Activated CD4-positive, alpha-beta T cell treated with anti-CD3 and anti-CD28 coated beads, Interleukin-2, amount 10 ng/mL, durations not matched to agents 7 days and 5 days (primary cell): ENCODE measurements around the gene AMPD3. TPM values are rescaled to one million over a fixed set of nuclear protein-coding genes. Genes with fewer than 3 reads are reported as not detected.
"Not testable (repeated sequence)": the region's sequence is repeated elsewhere in the genome, so short reads cannot be mapped to it uniquely, and the experiment has no call there.

Source experiments
- CTCF ChIA-PET: fragments of 350-600 bp; sonication (Branson Sonifier 250); formaldehyde crosslinking; loops from one replicate; lab custom pipeline; 2021; ENCODE audit warnings: antibody characterized with exemption; lab: Charles Lee
- POLR2A ChIA-PET: fragments of 350-600 bp; sonication (Branson Sonifier 250); formaldehyde crosslinking; loops from one replicate; lab custom pipeline; 2021; ENCODE audit warnings: antibody characterized with exemption; lab: Charles Lee
- DNase-seq: peaks from one replicate; pipeline ENCODE4 v3.0.0-alpha.2; 2020
- H3K27ac Mint-ChIP-seq: one replicate; pipeline ENCODE4 v1.8.0; 2021; ENCODE audit warnings: mild to moderate bottlenecking, moderate library complexity, mixed read lengths
- H3K27me3 Mint-ChIP-seq: one replicate; pipeline ENCODE4 v1.8.0; 2021; ENCODE audit warnings: mixed read lengths
- H3K36me3 Mint-ChIP-seq: one replicate; pipeline ENCODE4 v1.8.0; 2021; ENCODE audit warnings: low read depth, mixed read lengths
- H3K4me1 Mint-ChIP-seq: one replicate; pipeline ENCODE4 v1.8.0; 2021; ENCODE audit warnings: mixed read lengths
- H3K4me3 Mint-ChIP-seq: one replicate; pipeline ENCODE4 v1.8.0; 2021; ENCODE audit warnings: mild to moderate bottlenecking, moderate library complexity, mixed read lengths
- H3K9me3 Mint-ChIP-seq: one replicate; pipeline ENCODE4 v1.8.0; 2021; ENCODE audit warnings: mixed read lengths
- total RNA-seq, 2 experiments: library from RNA; stranded (reverse); gene quantifications; one replicate each; pipeline ENCODE4 v1.2.3, GENCODE V29; 2021

Gene AMPD3
- total RNA-seq, 2 experiments from 2014 or later: 20.3 to 20.8 TPM

- H3K36me3 Mint-ChIP-seq: no peaks in the 10 kb centered on the region
- peaks cover 14% of the 10 kb centered on the region for H3K27me3 Mint-ChIP-seq
- no peak overlapping the region for H3K27ac Mint-ChIP-seq
- no peaks in the 10 kb centered on the region for H3K9me3 Mint-ChIP-seq
- H3K4me3 Mint-ChIP-seq: no peak overlapping the region
- ChIA-PET POLR2A (interaction anchor here (0.6 kb wide), 1 partner anchor 1662 kb away, joined by 3 read pairs; no protein-coding TSS in a partner anchor), CTCF (interaction anchor here (0.6 to 1.2 kb wide), 4 partner anchors 10 to 419 kb away, joined by 3 to 4 read pairs (median 3); partner anchors contain the start of gene AMPD3)
- DNase-seq: no peak
- peaks cover 28% of the 10 kb centered on the region for H3K4me1 Mint-ChIP-seq
Observed at GRCh38 chr11:10415817-10416392, 39.2 kb upstream of the AMPD3 start.

GRCh38 chr11:10418259-10418949 is 36.7 kb upstream of the AMPD3 start:
- peaks cover 31% of the 10 kb centered on the region for H3K27me3 Mint-ChIP-seq
- no peaks in the 10 kb centered on the region for H3K36me3 Mint-ChIP-seq
- H3K9me3 Mint-ChIP-seq: no peaks in the 10 kb centered on the region
- H3K4me3 Mint-ChIP-seq: no peak overlapping the region
- no peak for DNase-seq
- H3K4me1 Mint-ChIP-seq: peaks cover 23% of the 10 kb centered on the region
- CTCF ChIA-PET: no interaction called here
- no peak overlapping the region for H3K27ac Mint-ChIP-seq
- POLR2A ChIA-PET: no interaction called here

GRCh38 chr11:10418950-10419310 is 36.1 kb upstream of the AMPD3 start:
- no peak for DNase-seq
- H3K27me3 Mint-ChIP-seq: peaks cover 36% of the 10 kb centered on the region
- peaks cover 18% of the 10 kb centered on the region for H3K4me1 Mint-ChIP-seq
- H3K9me3 Mint-ChIP-seq: no peaks in the 10 kb centered on the region
- POLR2A ChIA-PET: no interaction called here
- no peaks in the 10 kb centered on the region for H3K36me3 Mint-ChIP-seq
- CTCF ChIA-PET: interaction anchor here (0.7 kb wide), 1 partner anchor 1079 kb away, joined by 3 read pairs; no protein-coding TSS in a partner anchor
- no peak overlapping the region for H3K4me3 Mint-ChIP-seq
- H3K27ac Mint-ChIP-seq: no peak overlapping the region

GRCh38 chr11:10426475-10426874 is 28.6 kb upstream of the AMPD3 start:
- Mint-ChIP-seq H3K4me1 (no peaks in the 10 kb centered on the region), H3K36me3 (no peaks in the 10 kb centered on the region), H3K27ac (no peak overlapping the region), H3K9me3 (peaks cover 2% of the 10 kb centered on the region), H3K4me3 (no peak overlapping the region), H3K27me3 (peaks cover 39% of the 10 kb centered on the region)
- DNase-seq: no peak
- ChIA-PET CTCF (interaction anchor here (0.7 to 1.8 kb wide), 7 partner anchors 10 to 291 kb away, joined by 3 to 4 read pairs (median 3); no protein-coding TSS in a partner anchor), POLR2A (no interaction called here)

- peaks cover 34% of the 10 kb centered on the region for H3K27me3 Mint-ChIP-seq
- POLR2A ChIA-PET: no interaction called here
- peaks cover 2% of the 10 kb centered on the region for H3K9me3 Mint-ChIP-seq
- no peak overlapping the region for H3K4me3 Mint-ChIP-seq
- no peaks in the 10 kb centered on the region for H3K36me3 Mint-ChIP-seq
- no peak for DNase-seq
- CTCF ChIA-PET: no interaction called here
- no peak overlapping the region for H3K27ac Mint-ChIP-seq
- H3K4me1 Mint-ChIP-seq: no peaks in the 10 kb centered on the region
Observed at GRCh38 chr11:10428453-10428852, 26.6 kb upstream of the AMPD3 start.

- H3K4me1 Mint-ChIP-seq: no peaks in the 10 kb centered on the region
- DNase-seq: no peak
- ChIA-PET POLR2A (interaction anchor here (0.6 kb wide), 1 partner anchor 24 kb away, joined by 3 read pairs; no protein-coding TSS in a partner anchor), CTCF (interaction anchor here (0.8 to 2.0 kb wide), 4 partner anchors 11 to 96 kb away, joined by 3 to 6 read pairs (median 4); no protein-coding TSS in a partner anchor)
- H3K27ac Mint-ChIP-seq: no peak overlapping the region
- H3K9me3 Mint-ChIP-seq: peaks cover 2% of the 10 kb centered on the region
- no peaks in the 10 kb centered on the region for H3K36me3 Mint-ChIP-seq
- H3K27me3 Mint-ChIP-seq: peaks cover 28% of the 10 kb centered on the region
- H3K4me3 Mint-ChIP-seq: no peak overlapping the region
Observed at GRCh38 chr11:10429526-10429925, 25.5 kb upstream of the AMPD3 start.

GRCh38 chr11:10432493-10432892 is 22.6 kb upstream of the AMPD3 start:
- H3K4me3 Mint-ChIP-seq: no peak overlapping the region
- peaks cover 27% of the 10 kb centered on the region for H3K27me3 Mint-ChIP-seq
- POLR2A ChIA-PET: interaction anchor here (0.7 kb wide), 1 partner anchor 21 kb away, joined by 5 read pairs; no protein-coding TSS in a partner anchor
- no peaks in the 10 kb centered on the region for H3K36me3 Mint-ChIP-seq
- no peaks in the 10 kb centered on the region for H3K4me1 Mint-ChIP-seq
- H3K9me3 Mint-ChIP-seq: no peaks in the 10 kb centered on the region
- CTCF ChIA-PET: no interaction called here
- no peak overlapping the region for H3K27ac Mint-ChIP-seq
- no peak for DNase-seq

GRCh38 chr11:10432971-10433370 is 22.1 kb upstream of the AMPD3 start:
- Mint-ChIP-seq H3K27me3 (peaks cover 30% of the 10 kb centered on the region), H3K4me3 (no peak overlapping the region), H3K4me1 (no peaks in the 10 kb centered on the region), H3K36me3 (no peaks in the 10 kb centered on the region), H3K9me3 (no peaks in the 10 kb centered on the region), H3K27ac (no peak overlapping the region)
- no peak for DNase-seq
- ChIA-PET POLR2A (no interaction called here), CTCF (no interaction called here)

GRCh38 chr11:10436224-10436623 is 18.8 kb upstream of the AMPD3 start:
- no peak for DNase-seq
- Mint-ChIP-seq H3K27ac (no peak overlapping the region), H3K4me3 (no peak overlapping the region), H3K4me1 (peaks cover 3% of the 10 kb centered on the region), H3K27me3 (peaks cover 22% of the 10 kb centered on the region), H3K36me3 (no peaks in the 10 kb centered on the region), H3K9me3 (no peaks in the 10 kb centered on the region)
- POLR2A ChIA-PET: no interaction called here
- CTCF ChIA-PET: interaction anchor here (0.6 to 7.3 kb wide), 2 partner anchors 18 to 167 kb away, joined by 3 to 50 read pairs; partner anchors contain the start of gene AMPD3

- POLR2A ChIA-PET, H3K36me3 Mint-ChIP-seq, H3K27ac Mint-ChIP-seq, H3K4me1 Mint-ChIP-seq, H3K9me3 Mint-ChIP-seq, H3K4me3 Mint-ChIP-seq, DNase-seq: not testable (repeated sequence)
- CTCF ChIA-PET: interaction anchor here (0.9 to 7.3 kb wide), 2 partner anchors 17 to 104 kb away, joined by 4 to 50 read pairs; partner anchors contain the start of genes AMPD3 and RNF141
- peaks cover 21% of the 10 kb centered on the region for H3K27me3 Mint-ChIP-seq
Observed at GRCh38 chr11:10436683-10437082, 18.4 kb upstream of the AMPD3 start.

- no peaks in the 10 kb centered on the region for H3K9me3 Mint-ChIP-seq
- H3K4me3 Mint-ChIP-seq: no peak overlapping the region
- no peak overlapping the region for H3K27ac Mint-ChIP-seq
- ChIA-PET POLR2A (no interaction called here), CTCF (interaction anchor here (1.1 to 7.3 kb wide), 2 partner anchors 16 to 28 kb away, joined by 3 to 50 read pairs; partner anchors contain the start of gene AMPD3)
- no peaks in the 10 kb centered on the region for H3K36me3 Mint-ChIP-seq
- H3K4me1 Mint-ChIP-seq: peaks cover 22% of the 10 kb centered on the region
- no peak for DNase-seq
- H3K27me3 Mint-ChIP-seq: peaks cover 9% of the 10 kb centered on the region
Observed at GRCh38 chr11:10438458-10438857, 16.6 kb upstream of the AMPD3 start.

- DNase-seq: no peak
- peaks cover 9% of the 10 kb centered on the region for H3K27me3 Mint-ChIP-seq
- POLR2A ChIA-PET: no interaction called here
- CTCF ChIA-PET: interaction anchor here (1.0 to 7.3 kb wide), 2 partner anchors 15 to 31 kb away, joined by 3 to 50 read pairs; partner anchors contain the start of gene AMPD3
- H3K27ac Mint-ChIP-seq: no peak overlapping the region
- H3K4me1 Mint-ChIP-seq: peaks cover 27% of the 10 kb centered on the region
- H3K9me3 Mint-ChIP-seq: no peaks in the 10 kb centered on the region
- H3K36me3 Mint-ChIP-seq: no peaks in the 10 kb centered on the region
- H3K4me3 Mint-ChIP-seq: no peak overlapping the region
Observed at GRCh38 chr11:10439351-10439750, 15.7 kb upstream of the AMPD3 start.

GRCh38 chr11:10439924-10440323 is 15.1 kb upstream of the AMPD3 start:
- CTCF ChIA-PET: interaction anchor here (1.0 to 7.3 kb wide), 4 partner anchors 10 to 331 kb away, joined by 3 to 50 read pairs (median 4); partner anchors contain the start of gene AMPD3
- Mint-ChIP-seq H3K9me3 (no peaks in the 10 kb centered on the region), H3K4me3 (no peak overlapping the region), H3K27me3 (peaks cover 9% of the 10 kb centered on the region), H3K4me1 (peaks cover 32% of the 10 kb centered on the region), H3K36me3 (no peaks in the 10 kb centered on the region), H3K27ac (no peak overlapping the region)
- DNase-seq: no peak
- POLR2A ChIA-PET: no interaction called here
